Panc1 (cell line): ENCODE measurements around the gene ZNF44. TPM values are rescaled to one million over a fixed set of nuclear protein-coding genes. Genes with fewer than 3 reads are reported as not detected.

ENCODE experiments used
- ATAC-seq: fragments of 200-7000 bp; cut with Tn5 transposase; 2 replicates; pipeline ENCODE4 v1.9.1; 2020; ENCODE audit warnings: mild to moderate bottlenecking, moderate library complexity
- BruUV-seq: library from RNA; stranded (reverse); fragments of 400-500 nt; replicated peaks from 2 replicates; lab custom pipeline; 2021; lab: Mats Ljungman, UMichigan
- CTCF ChIA-PET: fragments of 300-600 bp; sonication (Branson Sonifier 250); formaldehyde crosslinking; loops from one replicate; lab custom pipeline; 2022; ENCODE audit warnings: antibody characterized with exemption; lab: Charles Lee
- POLR2A ChIA-PET: fragments of 300-600 bp; sonication (Branson Sonifier 250); formaldehyde crosslinking; loops from one replicate; lab custom pipeline; 2022; ENCODE audit warnings: antibody characterized with exemption; lab: Charles Lee
- DNase-seq: peaks from one replicate; pipeline ENCODE4 v3.0.0-alpha.2; 2010; ENCODE audit warnings: low read depth, low spot score
- H3K27ac ChIP-seq: 2 replicates; pipeline ENCODE4 v1.5.1; 2011; ENCODE audit warnings: mild to moderate bottlenecking, low read length, inconsistent platforms
- H3K27me3 ChIP-seq: fragments of 200-500 bp; sonication (Bioruptor generic); 2 replicates; pipeline ENCODE4 v1.6.0; 2014; ENCODE audit warnings: low read length, inconsistent platforms; ENCODE audit not compliant: control insufficient read depth, insufficient read depth
- H3K36me3 ChIP-seq: fragments of 200-500 bp; sonication (Bioruptor generic); 2 replicates; pipeline ENCODE4 v1.5.1; 2014; ENCODE audit warnings: inconsistent platforms, mild to moderate bottlenecking, low read length, moderate library complexity; ENCODE audit not compliant: control insufficient read depth, insufficient read depth
- H3K4me1 ChIP-seq: 2 replicates; pipeline ENCODE4 v1.5.1; 2011; ENCODE audit warnings: inconsistent platforms, mild to moderate bottlenecking, low read length, moderate library complexity; ENCODE audit not compliant: control insufficient read depth, insufficient read depth
- H3K4me3 ChIP-seq, 2 experiments: 2 replicates each; pipeline ENCODE4 v1.5.1; 2011 to 2012; ENCODE audit warnings: low read depth in 2 of 2, low read length in 2 of 2, mild to moderate bottlenecking in 2 of 2, inconsistent platforms in 1 of 2, moderate library complexity in 1 of 2
- H3K9me3 ChIP-seq: fragments of 200-500 bp; sonication (Bioruptor generic); 2 replicates; pipeline ENCODE4 v1.5.1; 2014; ENCODE audit warnings: low read depth, mild to moderate bottlenecking, inconsistent platforms, low read length, moderate library complexity; ENCODE audit not compliant: control insufficient read depth, insufficient read depth
- POLR2AphosphoS5 ChIP-seq: IDR thresholded peaks from 2 replicates; pipeline ENCODE4 v1.6.1; 2012; ENCODE audit warnings: mild to moderate bottlenecking, low read depth, low read length, moderate library complexity
- SIN3A ChIP-seq: IDR thresholded peaks from 2 replicates; pipeline ENCODE4 v1.6.1; 2012; ENCODE audit warnings: low read depth, mild to moderate bottlenecking, low read length, moderate library complexity, borderline replicate concordance; ENCODE audit not compliant: insufficient read depth
- TCF7L2 ChIP-seq: IDR thresholded peaks from 2 replicates; pipeline ENCODE4 v1.6.1; 2011; ENCODE audit warnings: mild to moderate bottlenecking, low read depth, low read length, inconsistent platforms
- in situ Hi-C: cut with HindIII; loops from 2 replicates; pipeline ENCODE4 v1.10.0; 2016; ENCODE audit warnings: low sequenced_read_pairs, low pct_unique_long_range_greater_than_20kb
- intact Hi-C: fragments of 100-400 bp; cut with micrococcal nuclease; formaldehyde crosslinking; loops from one replicate; pipeline ENCODE4 v1.10.0; 2022; ENCODE audit not compliant: unreplicated experiment
- total RNA-seq: library from RNA; stranded (reverse); gene quantifications from one replicate; pipeline ENCODE4 v1.2.1, GENCODE V29; 2021; ENCODE audit not compliant: unreplicated experiment
- TF ChIP-seq, protein P1 (sequence below): fragments of 450-650 bp; IDR thresholded peaks from 2 replicates; pipeline ENCODE4 v1.5.1; 2017; ENCODE audit warnings: mild to moderate bottlenecking
- TF ChIP-seq, protein P2 (sequence below), 2 experiments: IDR thresholded peaks; 2 replicates each; pipeline ENCODE4 v1.6.1; 2011 to 2012; ENCODE audit warnings: low read depth in 2 of 2, control low read depth in 1 of 2, low read length in 1 of 2, mild to moderate bottlenecking in 1 of 2, moderate library complexity in 1 of 2; ENCODE audit not compliant: insufficient read depth in 1 of 2

The ZNF44 gene
- total RNA-seq, 1 experiment from 2014 or later, result 5.0 TPM

DNA sequence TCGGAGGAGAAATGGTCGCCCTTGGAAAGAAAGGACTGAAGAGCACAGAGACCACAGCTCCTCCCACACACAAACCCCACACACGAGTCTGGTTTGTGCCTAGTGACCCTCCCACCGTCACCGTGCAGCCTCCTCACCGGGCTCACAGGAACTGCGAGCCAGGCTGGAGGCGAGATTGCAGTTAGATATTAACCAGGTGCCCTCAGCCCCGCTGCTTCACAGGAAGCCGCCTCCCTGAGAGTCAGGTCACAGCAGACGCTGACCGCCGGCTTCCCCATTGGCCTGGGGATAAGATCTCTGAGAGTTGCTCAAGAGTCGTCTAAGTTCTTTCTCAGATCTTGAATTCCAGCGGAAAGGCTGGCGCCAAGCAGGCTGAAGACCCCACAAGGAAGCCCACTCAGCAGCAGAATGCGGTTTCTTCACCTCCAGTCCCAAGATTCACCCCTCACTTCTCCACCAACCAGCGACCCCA lies 870 bp downstream of the ZNF44 start:
- BruUV-seq, result no TSS peak
- ChIA-PET POLR2A (no interaction called here), CTCF (no interaction called here)
- H3K4me1 ChIP-seq, result no peaks in the 10 kb centered on the region
- H3K27ac ChIP-seq, result peak overlapping the region; percentile 78
- peaks cover 2% of the 10 kb centered on the region; the same call in 1 of the 2 replicates for H3K36me3 ChIP-seq
- H3K4me3 ChIP-seq, result peak overlapping the region; percentile 83 to 85
- intact Hi-C loops (no loop called here), in situ Hi-C loops (no loop called here)
- no peaks in the 10 kb centered on the region for H3K9me3 ChIP-seq
- H3K27me3 ChIP-seq, result no peaks in the 10 kb centered on the region
- peak; percentile 48; the same call in 1 of the 2 replicates for TF ChIP-seq TCF7L2
- no peak for TF ChIP-seq POLR2AphosphoS5
- TF ChIP-seq SIN3A, result no peak
- no peak for DNase-seq
- peak; percentile 52 for ATAC-seq

DNA sequence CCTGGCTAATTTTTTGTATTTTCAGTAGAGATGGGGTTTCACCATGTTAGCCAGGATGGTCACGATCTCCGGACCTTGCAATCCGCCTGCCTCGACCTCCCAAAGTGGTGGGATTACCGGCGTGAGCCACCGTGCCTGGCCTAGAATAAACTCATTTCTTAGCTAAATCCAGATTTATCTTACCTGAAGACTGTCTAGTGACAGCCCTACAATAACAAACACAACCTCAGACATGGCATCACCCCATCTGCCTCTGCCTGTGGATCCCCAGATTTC lies 5.0 kb downstream of the ZNF44 start:
- ATAC-seq (no peak), DNase-seq (no peak)
- TF ChIP-seq, protein P1, sequence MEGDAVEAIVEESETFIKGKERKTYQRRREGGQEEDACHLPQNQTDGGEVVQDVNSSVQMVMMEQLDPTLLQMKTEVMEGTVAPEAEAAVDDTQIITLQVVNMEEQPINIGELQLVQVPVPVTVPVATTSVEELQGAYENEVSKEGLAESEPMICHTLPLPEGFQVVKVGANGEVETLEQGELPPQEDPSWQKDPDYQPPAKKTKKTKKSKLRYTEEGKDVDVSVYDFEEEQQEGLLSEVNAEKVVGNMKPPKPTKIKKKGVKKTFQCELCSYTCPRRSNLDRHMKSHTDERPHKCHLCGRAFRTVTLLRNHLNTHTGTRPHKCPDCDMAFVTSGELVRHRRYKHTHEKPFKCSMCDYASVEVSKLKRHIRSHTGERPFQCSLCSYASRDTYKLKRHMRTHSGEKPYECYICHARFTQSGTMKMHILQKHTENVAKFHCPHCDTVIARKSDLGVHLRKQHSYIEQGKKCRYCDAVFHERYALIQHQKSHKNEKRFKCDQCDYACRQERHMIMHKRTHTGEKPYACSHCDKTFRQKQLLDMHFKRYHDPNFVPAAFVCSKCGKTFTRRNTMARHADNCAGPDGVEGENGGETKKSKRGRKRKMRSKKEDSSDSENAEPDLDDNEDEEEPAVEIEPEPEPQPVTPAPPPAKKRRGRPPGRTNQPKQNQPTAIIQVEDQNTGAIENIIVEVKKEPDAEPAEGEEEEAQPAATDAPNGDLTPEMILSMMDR, result no peak
- BruUV-seq, result no TSS peak
- Histone ChIP-seq H3K27ac (no peak overlapping the region), H3K9me3 (peaks cover 3% of the 10 kb centered on the region; the same call in 1 of the 2 replicates), H3K4me1 (no peaks in the 10 kb centered on the region), H3K27me3 (no peaks in the 10 kb centered on the region), H3K36me3 (peaks cover 2% of the 10 kb centered on the region; the same call in 1 of the 2 replicates), H3K4me3 (no peak overlapping the region)
- ChIA-PET POLR2A (no interaction called here), CTCF (no interaction called here)
- intact Hi-C loops, result no loop called here
- in situ Hi-C loops, result no loop called here

DNA sequence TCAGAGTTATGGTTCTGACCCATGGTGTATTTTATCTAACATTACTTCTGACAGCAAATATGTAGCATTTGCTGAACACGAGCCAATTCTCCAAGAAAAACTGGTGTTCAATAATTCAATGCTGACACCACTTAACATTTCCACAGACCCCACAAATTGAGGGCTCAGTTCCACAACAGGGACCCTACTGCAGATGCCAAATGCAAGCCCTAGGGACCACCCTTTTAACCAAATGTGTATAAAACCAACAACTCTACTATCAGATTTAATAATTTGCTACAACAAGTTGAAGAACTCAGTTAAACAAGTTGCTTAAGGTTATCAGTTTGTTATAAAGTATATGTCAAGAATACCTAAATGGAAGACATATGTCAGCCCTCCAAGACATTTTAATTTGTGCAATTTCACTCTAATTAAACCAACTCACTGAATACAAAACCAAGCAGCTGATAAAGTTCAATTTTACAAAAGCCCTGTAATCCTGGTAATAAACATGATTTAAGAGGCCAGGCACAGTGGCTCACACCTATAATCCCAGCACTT lies 6.7 kb downstream of the ZNF44 start:
- TF ChIP-seq POLR2AphosphoS5 (no peak), SIN3A (no peak), TCF7L2 (no peak)
- TF ChIP-seq, protein P2, sequence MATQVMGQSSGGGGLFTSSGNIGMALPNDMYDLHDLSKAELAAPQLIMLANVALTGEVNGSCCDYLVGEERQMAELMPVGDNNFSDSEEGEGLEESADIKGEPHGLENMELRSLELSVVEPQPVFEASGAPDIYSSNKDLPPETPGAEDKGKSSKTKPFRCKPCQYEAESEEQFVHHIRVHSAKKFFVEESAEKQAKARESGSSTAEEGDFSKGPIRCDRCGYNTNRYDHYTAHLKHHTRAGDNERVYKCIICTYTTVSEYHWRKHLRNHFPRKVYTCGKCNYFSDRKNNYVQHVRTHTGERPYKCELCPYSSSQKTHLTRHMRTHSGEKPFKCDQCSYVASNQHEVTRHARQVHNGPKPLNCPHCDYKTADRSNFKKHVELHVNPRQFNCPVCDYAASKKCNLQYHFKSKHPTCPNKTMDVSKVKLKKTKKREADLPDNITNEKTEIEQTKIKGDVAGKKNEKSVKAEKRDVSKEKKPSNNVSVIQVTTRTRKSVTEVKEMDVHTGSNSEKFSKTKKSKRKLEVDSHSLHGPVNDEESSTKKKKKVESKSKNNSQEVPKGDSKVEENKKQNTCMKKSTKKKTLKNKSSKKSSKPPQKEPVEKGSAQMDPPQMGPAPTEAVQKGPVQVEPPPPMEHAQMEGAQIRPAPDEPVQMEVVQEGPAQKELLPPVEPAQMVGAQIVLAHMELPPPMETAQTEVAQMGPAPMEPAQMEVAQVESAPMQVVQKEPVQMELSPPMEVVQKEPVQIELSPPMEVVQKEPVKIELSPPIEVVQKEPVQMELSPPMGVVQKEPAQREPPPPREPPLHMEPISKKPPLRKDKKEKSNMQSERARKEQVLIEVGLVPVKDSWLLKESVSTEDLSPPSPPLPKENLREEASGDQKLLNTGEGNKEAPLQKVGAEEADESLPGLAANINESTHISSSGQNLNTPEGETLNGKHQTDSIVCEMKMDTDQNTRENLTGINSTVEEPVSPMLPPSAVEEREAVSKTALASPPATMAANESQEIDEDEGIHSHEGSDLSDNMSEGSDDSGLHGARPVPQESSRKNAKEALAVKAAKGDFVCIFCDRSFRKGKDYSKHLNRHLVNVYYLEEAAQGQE (IDR thresholded peaks at IDR 0.05; ENCODE audit: insufficient read depth in 1 of 2, low read depth in 2 of 2, low read length in 1 of 2), result no peak
- TF ChIP-seq, protein P1, result no peak
- Histone ChIP-seq H3K4me1 (no peaks in the 10 kb centered on the region), H3K9me3 (peaks cover 5% of the 10 kb centered on the region; the same call in 1 of the 2 replicates), H3K4me3 (no peak overlapping the region), H3K36me3 (no peaks in the 10 kb centered on the region), H3K27ac (no peak overlapping the region), H3K27me3 (no peaks in the 10 kb centered on the region)
- DNase-seq (no peak), ATAC-seq (no peak)
- CTCF ChIA-PET, result no interaction called here
- in situ Hi-C loops, result no loop called here
- no TSS peak for BruUV-seq
- POLR2A ChIA-PET, result no interaction called here
- intact Hi-C loops, result no loop called here
